C1 segment of cervical spinal cord (tissue), 14 donors: Measurements from ENCODE around the gene IQCE.

Experiments
- DNase-seq, 14 donors: peaks; one replicate each; lab custom pipeline; 2025; lab: John Stamatoyannopoulos, UW

The IQCE gene

GRCh38 chr7:2558629-2559282, at the start of gene IQCE:
Gene IQCE (plus strand): TSS chr7:2558979. CDS start chr7:2559182, 203 bp downstream.
- peak; percentile 48 to 95 (median 82) for DNase-seq

GRCh38 chr7:2509298-2509906, 49.4 kb upstream of the IQCE start:
- DNase-seq: no peak

DNA sequence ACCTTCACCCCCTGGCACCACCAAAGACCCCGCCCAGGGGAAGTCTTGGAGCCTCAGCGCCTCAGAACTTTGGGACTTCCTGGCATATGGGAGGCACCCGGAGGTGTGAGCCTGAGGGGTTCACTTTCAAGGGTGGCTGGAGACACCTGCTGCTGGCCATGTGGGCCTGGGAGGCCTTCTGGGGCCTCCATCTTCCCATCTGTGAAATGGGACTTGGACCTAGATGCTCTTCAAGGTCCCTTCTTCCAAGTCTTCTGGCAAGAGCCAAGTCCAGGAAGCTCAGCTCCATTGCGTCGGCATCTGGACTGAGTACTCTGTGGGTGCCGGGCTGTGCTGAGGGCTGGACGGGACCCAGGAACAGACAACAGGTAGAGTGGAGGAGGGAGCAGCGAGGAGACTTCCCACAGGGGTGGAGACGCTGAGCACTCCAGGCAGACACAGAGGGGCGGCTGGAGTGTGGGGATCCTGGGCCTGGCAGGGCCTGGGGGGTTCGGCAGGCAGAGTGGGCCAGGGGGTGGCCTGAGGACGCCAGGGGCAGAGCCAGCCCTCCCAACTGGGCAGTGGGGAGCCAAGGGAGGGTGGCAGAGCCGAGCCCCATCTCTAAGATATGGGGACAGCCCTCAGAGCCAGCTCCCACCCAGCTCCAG, 48.5 kb upstream of the IQCE start:
- DNase-seq: no peak

GRCh38 chr7:2510909-2511768, 47.6 kb upstream of the IQCE start:
- DNase-seq: peak in 1 of 14 donors; percentile 36

DNA sequence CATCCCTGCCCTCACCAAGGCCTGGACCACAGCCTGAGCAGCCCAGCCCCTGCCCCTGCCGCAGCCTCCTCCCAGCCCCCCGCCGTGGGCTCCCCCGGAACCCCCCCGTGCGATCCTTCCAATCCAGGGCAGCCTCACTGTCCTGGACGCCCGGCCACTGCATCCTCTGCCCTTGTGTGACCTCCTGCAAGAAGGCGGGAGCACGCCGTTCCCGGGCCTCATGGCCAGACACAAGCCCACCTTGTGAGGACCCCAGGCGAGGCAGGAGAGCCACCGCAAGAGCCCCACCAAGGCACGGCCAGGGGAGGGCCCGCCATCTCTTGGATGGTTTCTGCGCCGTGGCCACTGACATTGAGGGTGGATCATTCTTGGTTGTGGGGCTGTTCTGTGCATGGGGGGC, 47.0 kb upstream of the IQCE start:
- DNase-seq: no peak

GRCh38 chr7:2512179-2512661, 46.6 kb upstream of the IQCE start:
- peak in 5 of 14 donors; percentile 16 to 57 (median 33) for DNase-seq

DNA sequence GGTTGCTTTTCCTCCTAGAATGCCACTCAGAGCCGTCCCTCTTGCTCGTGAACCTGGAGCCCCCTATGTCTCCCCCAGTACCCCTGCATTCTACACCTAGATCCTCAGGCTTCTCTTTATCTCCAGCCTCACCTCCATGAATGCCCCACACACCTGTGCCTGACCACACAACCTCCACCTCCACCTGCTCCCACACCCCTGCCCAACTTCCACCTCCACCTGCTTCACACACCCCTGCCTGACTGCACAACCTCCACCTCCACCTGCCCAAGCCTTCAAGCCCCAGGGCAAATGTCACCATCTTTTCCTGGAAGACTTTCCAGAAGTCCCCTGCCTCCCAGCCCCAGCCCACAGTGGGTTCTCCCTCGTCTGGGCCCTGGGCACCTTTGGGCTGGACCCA, 46.1 kb upstream of the IQCE start:
- DNase-seq: no peak

DNA sequence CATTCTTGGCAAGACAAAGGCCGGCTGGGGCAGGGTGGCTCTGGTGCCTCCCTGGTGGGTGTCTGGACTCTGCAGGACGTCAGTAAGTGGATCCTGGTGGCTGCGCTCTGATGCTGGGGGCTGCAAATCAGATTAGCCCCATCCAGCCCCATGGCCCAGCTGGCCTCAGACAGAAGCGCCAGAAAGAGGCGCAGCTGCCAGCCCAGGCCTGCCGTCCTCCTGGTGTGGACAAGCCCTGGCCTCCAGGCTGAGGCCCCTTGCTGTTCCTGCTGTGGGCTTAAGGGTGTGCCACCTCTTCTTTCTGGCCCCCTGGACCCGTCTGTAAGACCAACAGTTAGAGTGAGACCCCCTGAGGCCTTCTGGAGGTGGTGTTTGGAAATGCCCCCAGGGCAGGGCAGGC, 45.1 kb upstream of the IQCE start:
- no peak for DNase-seq

- DNase-seq: no peak
Measured at GRCh38 chr7:2514473-2515423, 44.0 kb upstream of the IQCE start.

GRCh38 chr7:2515424-2516193, 43.2 kb upstream of the IQCE start:
- peak in 2 of 14 donors; percentile 12 to 51 for DNase-seq

DNA sequence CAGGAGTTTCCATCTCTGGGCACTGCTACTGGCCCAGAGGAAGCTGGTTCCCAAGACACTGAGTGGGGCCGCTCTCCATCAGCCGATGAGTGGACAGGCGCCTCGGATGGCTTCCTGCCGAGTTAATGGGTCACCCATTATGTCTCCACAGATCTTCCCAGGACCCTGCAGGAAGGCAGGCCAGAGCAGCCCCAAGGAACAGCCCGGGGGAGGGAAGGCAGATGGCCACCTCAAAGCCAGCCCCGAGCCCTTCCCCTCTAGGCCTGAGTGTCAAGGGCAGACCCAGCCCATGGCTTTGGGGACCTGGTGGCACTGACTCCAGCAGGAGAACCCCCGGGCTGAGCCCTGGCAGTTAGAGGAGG, 42.6 kb upstream of the IQCE start:
- no peak for DNase-seq

- no peak for DNase-seq
Measured at GRCh38 chr7:2517026-2517425, 41.8 kb upstream of the IQCE start.

DNA sequence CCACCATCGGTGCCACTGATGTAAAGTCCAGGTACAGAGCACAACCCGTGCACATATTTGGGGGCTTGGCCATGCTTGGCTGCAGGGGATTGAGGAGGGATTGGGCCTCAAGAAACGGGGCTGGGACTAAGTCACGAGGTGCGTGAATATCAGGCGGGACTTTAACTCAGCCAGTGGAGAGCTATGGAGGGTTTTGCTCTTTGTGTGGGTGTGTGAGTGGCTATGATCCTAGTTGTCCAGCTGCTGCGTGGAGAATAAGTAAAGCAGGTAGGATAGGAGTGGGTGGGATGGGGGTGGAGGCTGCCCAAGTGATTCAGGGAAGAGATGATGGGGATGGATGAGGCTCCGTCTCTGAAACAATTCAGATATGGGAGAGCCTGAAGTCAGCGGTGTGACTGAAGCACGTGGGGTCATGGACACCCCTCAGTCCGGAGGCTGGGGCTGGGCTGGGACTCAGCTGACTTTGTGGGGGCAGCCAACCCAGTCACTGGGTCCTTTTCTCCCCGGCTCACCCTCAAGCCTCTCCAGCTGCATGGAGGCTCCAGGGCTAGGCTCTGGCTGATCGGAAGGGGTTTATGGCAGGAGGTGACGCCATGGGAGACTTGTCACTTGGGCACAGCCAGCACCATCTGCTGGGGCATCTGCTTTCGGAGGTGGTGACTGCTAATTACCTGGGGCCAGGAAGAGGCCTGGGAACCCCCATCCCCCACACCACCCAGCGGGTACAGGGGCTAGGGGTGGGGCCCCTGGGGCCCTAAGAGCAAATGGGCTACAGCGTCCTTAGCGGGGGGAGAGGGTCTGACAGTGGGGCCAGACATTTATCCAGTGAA, 40.9 kb upstream of the IQCE start:
- DNase-seq: peak in 1 of 14 donors; percentile 78

DNA sequence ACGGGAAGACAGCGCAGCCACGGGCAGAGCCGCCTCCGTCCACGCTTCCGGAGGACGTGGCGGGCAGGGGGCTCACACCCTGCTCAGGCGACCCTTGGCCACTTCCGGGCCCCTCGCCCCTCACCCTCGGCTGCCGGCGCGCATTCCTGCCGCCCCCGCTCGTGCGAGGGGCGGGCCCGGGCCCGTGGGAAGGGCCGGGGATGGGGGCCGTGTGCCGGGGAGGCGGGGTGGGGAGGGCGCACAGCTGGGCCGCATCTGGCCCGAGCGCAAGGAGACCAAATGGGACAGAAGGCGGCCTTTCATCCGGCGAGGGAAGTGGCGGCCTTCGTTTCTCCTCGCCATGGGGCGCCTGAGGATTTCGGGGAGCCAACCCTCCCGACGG, 40.1 kb upstream of the IQCE start:
- no peak for DNase-seq

DNA sequence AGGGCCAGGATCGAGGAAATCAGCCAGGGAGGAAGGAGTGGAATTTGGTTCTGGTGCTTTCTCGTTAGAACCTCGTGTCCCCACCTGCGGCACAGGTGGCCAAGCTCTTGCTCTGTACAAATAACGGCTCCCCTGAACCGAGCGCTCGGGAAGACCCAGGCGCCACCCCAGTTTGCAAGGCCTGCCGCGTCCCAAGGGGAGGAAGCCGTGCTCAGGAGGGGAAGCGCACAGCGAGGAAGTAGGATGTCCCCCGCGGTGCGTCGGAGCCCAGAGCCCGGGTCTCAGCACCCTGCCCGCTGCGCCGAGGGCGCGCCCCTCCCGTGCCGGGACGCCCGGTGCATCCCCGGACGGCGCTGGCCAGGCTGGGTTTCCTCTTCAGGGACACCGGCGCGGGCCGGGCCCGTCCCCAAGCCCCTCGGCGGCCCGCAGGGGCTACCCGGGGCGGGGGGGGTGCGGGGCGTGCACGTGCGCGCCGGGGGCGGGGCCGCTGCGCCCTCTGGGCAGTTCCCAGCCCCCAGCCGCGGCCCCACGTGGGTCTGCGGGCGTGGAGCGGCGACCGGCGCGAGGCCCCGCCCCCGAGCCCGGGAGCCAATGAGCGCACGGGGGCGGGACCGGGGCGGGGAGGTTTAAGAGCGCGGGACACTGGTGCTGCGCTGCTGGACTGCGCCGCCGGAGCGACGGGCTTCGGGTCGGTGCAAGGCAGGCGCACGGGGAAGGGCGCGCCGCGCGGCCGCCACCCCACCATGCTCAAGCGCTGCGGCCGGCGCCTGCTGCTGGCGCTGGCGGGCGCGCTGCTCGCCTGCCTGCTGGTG, 39.5 kb upstream of the IQCE start, which contains the start of gene LFNG:
Gene LFNG, plus strand, starts transcription at position 656 of the 812 bp plus-strand sequence. Its CDS starts 88 bp downstream, at position 744.
- DNase-seq: peak in 13 of 14 donors; percentile 43 to 89 (median 73)

DNA sequence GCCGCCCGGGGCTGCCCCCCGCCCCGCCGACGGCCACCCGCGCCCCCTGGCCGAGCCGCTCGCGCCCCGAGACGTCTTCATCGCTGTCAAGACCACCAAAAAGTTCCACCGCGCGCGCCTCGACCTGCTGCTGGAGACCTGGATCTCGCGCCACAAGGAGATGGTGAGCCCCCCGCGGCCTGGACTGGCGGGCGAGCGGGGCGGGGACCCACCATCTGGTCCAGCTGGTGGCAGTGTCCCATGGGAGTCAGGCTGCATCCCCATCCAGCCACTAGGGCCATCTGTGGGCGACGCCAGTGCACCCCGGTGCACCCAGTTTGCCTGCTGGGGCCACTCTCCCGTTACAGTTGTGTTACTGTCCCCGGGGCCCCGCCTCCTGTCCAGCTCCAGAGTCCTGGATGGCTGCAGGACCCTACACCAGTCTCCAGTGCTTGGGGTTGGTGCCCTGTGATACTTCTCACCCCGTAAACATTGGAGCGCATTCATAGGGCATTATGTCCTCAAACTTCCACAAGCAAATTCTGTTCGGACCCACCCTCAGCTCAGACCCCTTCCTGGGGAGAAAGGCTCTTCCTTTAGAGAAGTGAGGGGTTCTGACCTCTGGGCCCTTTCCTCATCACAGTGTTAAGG, 38.5 kb upstream of the IQCE start:
- DNase-seq: no peak

DNA sequence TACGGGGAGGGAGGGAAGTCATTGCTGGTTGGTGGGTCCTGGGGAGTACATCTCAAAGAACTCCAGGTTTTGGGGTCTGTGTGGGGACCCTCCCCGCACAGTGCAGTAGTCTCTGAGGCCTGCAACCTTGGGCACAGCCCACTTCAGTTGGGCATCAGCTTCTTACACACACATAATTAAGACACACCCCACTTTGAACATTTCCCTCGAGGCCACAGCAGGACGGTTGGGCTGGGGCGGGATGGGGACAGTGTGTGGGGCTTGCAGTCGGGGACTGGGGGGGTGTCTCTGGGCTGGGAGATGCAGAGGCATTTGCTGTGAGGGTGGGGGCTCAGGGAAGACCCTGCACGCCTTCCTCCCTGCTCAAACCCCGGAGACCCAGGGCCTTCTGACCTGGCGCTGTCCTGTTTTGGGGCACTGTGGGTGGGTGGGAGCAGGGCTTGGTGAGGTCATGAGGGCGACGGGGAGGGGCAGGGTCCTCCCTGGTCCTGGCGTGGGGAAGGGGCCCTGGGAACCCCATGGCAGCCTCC, 38.0 kb upstream of the IQCE start:
- no peak for DNase-seq
